Measurements from ENCODE around the gene ZC3H11A. TPM values are rescaled to one million over a fixed set of nuclear protein-coding genes. Genes with fewer than 3 reads are reported as not detected.

Gene ZC3H11A
- total and polyA plus RNA-seq, 2 of the 4 experiments (the other 2 are of a cell fraction): 52.1 to 66.5 TPM

GRCh38 chr1:203763505-203763904 is 31.9 kb upstream of the ZC3H11A start:
- Histone ChIP-seq H2BK5ac (ENCODE audit: low read depth, low read length, poor library complexity, severe bottlenecking) (no peak overlapping the region), H2BK15ac (ENCODE audit: low read depth, low read length) (no peak overlapping the region), H2BK120ac (ENCODE audit: low read depth, low read length) (no peak overlapping the region), H4K8ac (ENCODE audit: low read depth in 2 of 2, low read length in 2 of 2) (no peak overlapping the region), H3K4ac (ENCODE audit: low read depth, low read length) (no peak overlapping the region), H4K5ac (ENCODE audit: low read depth, low read length) (no peak overlapping the region), H3K27ac (ENCODE audit: insufficient read depth, low read length) (no peak overlapping the region), H3K9me1 (ENCODE audit: insufficient read depth, low read length) (0 out of 2 replicates have a peak, but pooled peaks cover 4% of the 10 kb centered on the region), H2AFZ (replicated peaks; ENCODE audit: low read length, poor library complexity) (peak overlapping the region; percentile 41), H2BK20ac (ENCODE audit: low read depth, low read length) (no peak overlapping the region), H3K4me3 (ENCODE audit: insufficient read depth, low read depth, low read length) (no peak overlapping the region), H4K20me1 (ENCODE audit: insufficient read depth, low read length) (no peaks in the 10 kb centered on the region), H3K4me2 (ENCODE audit: low read depth, low read length) (no peak overlapping the region), H3K14ac (replicated peaks; ENCODE audit: low read depth, low read length) (no peak overlapping the region), H3K18ac (ENCODE audit: low read depth, low read length) (no peak overlapping the region), H3K9ac (ENCODE audit: low read depth, low read length) (no peak overlapping the region), H2AK9ac (replicated peaks; ENCODE audit: low read depth, low read length, poor library complexity) (no peak overlapping the region), H2AK5ac (ENCODE audit: low read depth, low read length) (no peak overlapping the region), H3K9me3 (ENCODE audit: control insufficient read depth, insufficient read depth, low read length) (no peaks in the 10 kb centered on the region), H3K36me3 (ENCODE audit: control insufficient read depth, insufficient read depth, low read length) (no peaks in the 10 kb centered on the region), H3K23ac (ENCODE audit: low read depth, low read length) (no peak overlapping the region), H3K79me1 (ENCODE audit: low read depth in 1 of 2, low read length in 2 of 2) (no peaks in the 10 kb centered on the region), H4K91ac (ENCODE audit: insufficient read depth, low read depth, low read length) (no peak overlapping the region), H3K27me3 (ENCODE audit: control insufficient read depth, insufficient read depth, low read length) (peaks cover 7% of the 10 kb centered on the region), H3K56ac (ENCODE audit: extremely low read depth, insufficient read depth, low read length) (no peak overlapping the region), H3K4me1 (ENCODE audit: control insufficient read depth, insufficient read depth, low read length) (peaks cover 2% of the 10 kb centered on the region; the same call in 1 of the 2 replicates)
- dilution Hi-C loops (cut with HindIII; ENCODE audit: low sequenced_read_pairs, unreplicated experiment) (no loop called here), intact Hi-C loops (cut with micrococcal nuclease) (no loop called here), in situ Hi-C loops (cut with MboI; ENCODE audit: low sequenced_read_pairs) (no loop called here)
- WGBS, 2 experiments (ENCODE audit: extremely low coverage in 2 of 2, insufficient read length in 1 of 2): no CpG with 5 or more reads among the region's 1 CpG
- no TSS peak for BruUV-seq (replicated peaks)
- DNase-seq (no peak), ATAC-seq (ENCODE audit: low read depth) (no peak)
- CTCF ChIA-PET: no interaction called here
- TF ChIP-seq MAZ (IDR thresholded peaks at IDR 0.05; ENCODE audit: borderline replicate concordance, low read depth, low read length) (no peak), CHD1 (IDR thresholded peaks at IDR 0.05; ENCODE audit: low read depth, low read length) (no peak), ELK1 (IDR thresholded peaks at IDR 0.05; ENCODE audit: borderline replicate concordance, low read depth, low read length) (no peak), CEBPB (IDR thresholded peaks at IDR 0.05; ENCODE audit: low read depth, low read length) (no peak), BHLHE40 (IDR thresholded peaks at IDR 0.05; ENCODE audit: low read depth, low read length) (no peak), SMC3 (IDR thresholded peaks at IDR 0.05; ENCODE audit: low read depth, low read length) (no peak), RFX5 (IDR thresholded peaks at IDR 0.05; ENCODE audit: low read depth, low read length) (no peak), MXI1 (IDR thresholded peaks at IDR 0.05; ENCODE audit: borderline replicate concordance, low read depth, low read length) (no peak), FOS (IDR thresholded peaks at IDR 0.05; ENCODE audit: low read depth, low read length) (no peak)
- POLR2A ChIA-PET (ENCODE audit: unreplicated experiment): no interaction called here
